MCF 10A (cell line): ENCODE results near the gene CLCN4. TPM values are rescaled to one million over a fixed set of nuclear protein-coding genes. Genes with fewer than 3 reads are reported as not detected.

ENCODE experiments used
- BruUV-seq: library from RNA; stranded (reverse); fragments of 400-500 nt; replicated peaks from 2 replicates; lab custom pipeline; 2021; lab: Mats Ljungman, UMichigan
- CTCF ChIA-PET: fragments of 300-600 bp; sonication (Branson Sonifier 250); formaldehyde crosslinking; extraction: SDS; loops from one replicate; lab custom pipeline; 2021; ENCODE audit warnings: antibody characterized with exemption, inconsistent platforms; lab: Yijun Ruan, JAX
- POLR2A ChIA-PET: fragments of 300-600, 350-650 bp; sonication (Branson Sonifier 250); formaldehyde crosslinking; extraction: SDS; loops from one replicate; lab custom pipeline; 2020; ENCODE audit warnings: antibody characterized with exemption, inconsistent platforms; lab: Yijun Ruan, JAX
- DNase-seq: peaks from one replicate; pipeline ENCODE4 v3.0.0-alpha.2; 2018; ENCODE audit not compliant: unreplicated experiment
- H3K27ac Mint-ChIP-seq: one replicate; pipeline ENCODE4 v1.8.0; 2022; ENCODE audit warnings: mild to moderate bottlenecking, low read depth, mixed read lengths; ENCODE audit not compliant: unreplicated experiment
- H3K27me3 Mint-ChIP-seq: one replicate; pipeline ENCODE4 v1.8.0; 2022; ENCODE audit warnings: mixed read lengths; ENCODE audit not compliant: insufficient read depth, unreplicated experiment
- H3K36me3 Mint-ChIP-seq: one replicate; pipeline ENCODE4 v1.8.0; 2022; ENCODE audit warnings: mild to moderate bottlenecking, moderate library complexity, mixed read lengths; ENCODE audit not compliant: insufficient read depth, unreplicated experiment
- H3K4me1 Mint-ChIP-seq: one replicate; pipeline ENCODE4 v1.8.0; 2022; ENCODE audit warnings: mixed read lengths; ENCODE audit not compliant: insufficient read depth, unreplicated experiment
- H3K4me3 Mint-ChIP-seq: one replicate; pipeline ENCODE4 v1.8.0; 2022; ENCODE audit warnings: mild to moderate bottlenecking, moderate library complexity, mixed read lengths; ENCODE audit not compliant: unreplicated experiment
- H3K9me3 Mint-ChIP-seq: one replicate; pipeline ENCODE4 v1.8.0; 2022; ENCODE audit warnings: mixed read lengths; ENCODE audit not compliant: unreplicated experiment
- intact Hi-C: fragments of 100-400 bp; cut with micrococcal nuclease; formaldehyde crosslinking; loops from 2 replicates; pipeline ENCODE4 v1.14.1; 2022
- total RNA-seq: library from RNA; stranded (reverse); gene quantifications from 2 replicates; pipeline ENCODE4 v1.2.3, GENCODE V29; 2022
- TF ChIP-seq, protein P1 (sequence below): fragments of 200-600 bp; IDR thresholded peaks from one replicate; pipeline ENCODE4 v1.8.0; 2022; ENCODE audit warnings: antibody characterized with exemption, mild to moderate bottlenecking; ENCODE audit not compliant: unreplicated experiment

The CLCN4 gene
- total RNA-seq, 1 experiment from 2014 or later, result 7.3 TPM

DNA sequence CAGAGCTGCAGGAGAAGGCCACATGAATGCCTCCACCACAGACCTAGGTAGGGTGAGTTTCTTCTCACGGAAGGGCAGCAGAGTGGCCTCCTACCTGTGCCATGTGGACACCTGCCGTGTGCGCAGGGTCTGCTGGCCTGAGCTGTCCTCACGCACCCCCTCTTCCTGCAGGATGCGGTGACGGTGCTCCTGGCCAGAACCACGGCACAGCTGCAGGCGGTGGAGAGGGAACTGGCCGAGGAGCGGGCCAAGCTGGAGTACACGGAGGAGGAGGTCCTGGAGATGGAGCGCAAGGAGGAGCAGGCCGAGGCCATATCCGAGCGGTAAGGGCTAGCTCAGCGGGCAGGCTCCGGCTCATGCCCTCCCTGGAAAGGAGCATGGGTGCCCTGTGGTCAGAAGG, 28.4 kb upstream of the CLCN4 start:
- Mint-ChIP-seq H3K4me3 (no peak overlapping the region), H3K9me3 (peaks cover 8% of the 10 kb centered on the region), H3K4me1 (no peaks in the 10 kb centered on the region), H3K27ac (no peak overlapping the region), H3K27me3 (no peaks in the 10 kb centered on the region), H3K36me3 (peaks cover 18% of the 10 kb centered on the region)
- CTCF ChIA-PET, result interaction anchor here (0.9 to 1.5 kb wide), 4 partner anchors 9 to 133 kb away, joined by 3 to 7 read pairs (median 3); no protein-coding TSS in a partner anchor
- no TSS peak for BruUV-seq
- DNase-seq, result no peak
- intact Hi-C loops, result no loop called here
- POLR2A ChIA-PET, result no interaction called here
- TF ChIP-seq, protein P1, sequence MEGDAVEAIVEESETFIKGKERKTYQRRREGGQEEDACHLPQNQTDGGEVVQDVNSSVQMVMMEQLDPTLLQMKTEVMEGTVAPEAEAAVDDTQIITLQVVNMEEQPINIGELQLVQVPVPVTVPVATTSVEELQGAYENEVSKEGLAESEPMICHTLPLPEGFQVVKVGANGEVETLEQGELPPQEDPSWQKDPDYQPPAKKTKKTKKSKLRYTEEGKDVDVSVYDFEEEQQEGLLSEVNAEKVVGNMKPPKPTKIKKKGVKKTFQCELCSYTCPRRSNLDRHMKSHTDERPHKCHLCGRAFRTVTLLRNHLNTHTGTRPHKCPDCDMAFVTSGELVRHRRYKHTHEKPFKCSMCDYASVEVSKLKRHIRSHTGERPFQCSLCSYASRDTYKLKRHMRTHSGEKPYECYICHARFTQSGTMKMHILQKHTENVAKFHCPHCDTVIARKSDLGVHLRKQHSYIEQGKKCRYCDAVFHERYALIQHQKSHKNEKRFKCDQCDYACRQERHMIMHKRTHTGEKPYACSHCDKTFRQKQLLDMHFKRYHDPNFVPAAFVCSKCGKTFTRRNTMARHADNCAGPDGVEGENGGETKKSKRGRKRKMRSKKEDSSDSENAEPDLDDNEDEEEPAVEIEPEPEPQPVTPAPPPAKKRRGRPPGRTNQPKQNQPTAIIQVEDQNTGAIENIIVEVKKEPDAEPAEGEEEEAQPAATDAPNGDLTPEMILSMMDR, result no peak

DNA sequence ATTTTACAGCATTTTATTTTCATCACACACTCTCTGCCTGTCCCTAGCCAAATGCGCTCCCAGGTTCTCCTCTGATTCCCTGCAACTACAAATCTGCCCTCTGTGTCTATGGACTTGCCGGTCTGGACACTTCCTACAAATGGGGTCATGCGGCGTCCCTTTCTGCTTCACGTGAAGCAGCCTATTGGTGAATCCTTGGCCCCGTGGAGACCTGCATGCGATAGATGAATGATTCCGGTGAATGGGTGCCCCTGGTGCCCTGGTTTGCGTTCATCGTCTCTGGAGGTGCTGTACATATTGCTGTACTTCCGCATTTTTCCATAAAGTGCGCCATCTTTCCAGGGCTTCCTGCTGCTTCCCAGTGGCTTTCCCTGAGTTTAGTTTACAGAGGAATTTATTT, 27.5 kb upstream of the CLCN4 start:
- intact Hi-C loops, result no loop called here
- ChIA-PET CTCF (no interaction called here), POLR2A (no interaction called here)
- no peak overlapping the region for H3K4me3 Mint-ChIP-seq
- TF ChIP-seq, protein P1, result no peak
- DNase-seq, result no peak
- peaks cover 12% of the 10 kb centered on the region for H3K9me3 Mint-ChIP-seq
- no peaks in the 10 kb centered on the region for H3K27me3 Mint-ChIP-seq
- H3K4me1 Mint-ChIP-seq, result no peaks in the 10 kb centered on the region
- peaks cover 22% of the 10 kb centered on the region for H3K36me3 Mint-ChIP-seq
- no peak overlapping the region for H3K27ac Mint-ChIP-seq
- BruUV-seq, result no TSS peak

DNA sequence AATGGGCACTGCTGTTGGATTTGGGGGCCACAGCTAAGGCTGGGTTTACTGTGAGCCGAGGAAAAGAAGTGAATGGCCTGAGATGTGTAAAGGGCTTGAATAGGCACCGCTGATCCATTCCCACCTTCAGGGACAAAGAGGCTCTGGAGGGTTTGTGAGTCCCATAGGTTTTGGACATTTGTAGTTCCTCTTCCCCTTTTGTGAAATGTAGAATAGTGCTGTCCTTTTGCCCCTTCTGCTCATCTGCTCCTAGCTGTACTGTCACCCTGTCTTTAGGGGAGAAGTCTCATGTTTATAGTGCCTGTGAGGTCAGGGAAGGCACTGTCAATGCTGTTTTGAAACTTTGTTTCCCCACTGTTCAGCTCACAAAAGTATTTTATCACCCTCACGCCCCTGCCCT, 26.4 kb upstream of the CLCN4 start:
- H3K9me3 Mint-ChIP-seq, result peaks cover 12% of the 10 kb centered on the region

DNA sequence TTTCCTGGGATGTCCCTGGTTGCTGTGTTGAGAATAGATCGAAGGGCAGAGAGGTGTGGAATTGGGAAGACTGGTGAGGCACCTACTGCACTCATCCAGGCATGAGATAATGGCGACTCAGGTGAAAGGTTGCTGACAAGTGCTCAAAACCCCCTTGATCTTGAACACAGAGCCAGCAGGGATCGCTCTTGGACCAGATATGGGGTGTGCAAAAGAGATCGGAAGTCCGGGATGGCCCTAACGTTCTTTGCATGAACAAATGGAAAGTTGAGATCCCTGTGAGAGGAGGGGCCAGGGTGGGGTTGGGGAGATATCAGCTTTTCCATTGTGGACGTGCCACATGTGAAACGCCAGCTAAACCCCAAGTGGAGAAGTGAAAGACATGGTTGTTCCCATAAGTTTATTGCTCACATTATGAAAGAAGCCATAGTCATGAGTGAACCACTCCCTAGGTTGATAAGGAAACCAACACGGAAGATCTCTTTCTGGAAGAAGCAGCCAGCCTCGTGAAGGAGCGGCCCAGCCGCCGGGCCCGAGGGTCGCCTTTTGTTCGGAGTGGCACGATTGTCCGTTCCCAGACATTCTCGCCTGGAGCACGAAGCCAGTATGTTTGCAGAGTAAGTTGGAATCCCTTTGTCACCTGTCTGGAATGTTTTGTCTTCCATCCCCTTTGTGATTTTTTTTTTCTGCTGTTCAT, 22.6 kb upstream of the CLCN4 start:
- CTCF ChIA-PET, result interaction anchor here (1.1 to 3.3 kb wide), 2 partner anchors 14 to 163 kb away, joined by 4 to 18 read pairs; no protein-coding TSS in a partner anchor
- H3K4me3 Mint-ChIP-seq, result no peak overlapping the region
- H3K27me3 Mint-ChIP-seq, result no peaks in the 10 kb centered on the region
- no TSS peak for BruUV-seq
- POLR2A ChIA-PET, result no interaction called here
- no peaks in the 10 kb centered on the region for H3K4me1 Mint-ChIP-seq
- peaks cover 18% of the 10 kb centered on the region for H3K36me3 Mint-ChIP-seq
- H3K9me3 Mint-ChIP-seq, result peaks cover 4% of the 10 kb centered on the region
- intact Hi-C loops, result no loop called here
- no peak for DNase-seq
- H3K27ac Mint-ChIP-seq, result no peak overlapping the region
- TF ChIP-seq, protein P1, result no peak

More for the DNA sequence above, 26.4 kb upstream of the CLCN4 start:
- ChIA-PET CTCF (interaction anchor here (0.6 kb wide), 1 partner anchor 176 kb away, joined by 3 read pairs; no protein-coding TSS in a partner anchor), POLR2A (no interaction called here)
- DNase-seq, result no peak
- peaks cover 22% of the 10 kb centered on the region for H3K36me3 Mint-ChIP-seq
- intact Hi-C loops, result no loop called here
- no peaks in the 10 kb centered on the region for H3K27me3 Mint-ChIP-seq
- H3K4me3 Mint-ChIP-seq, result no peak overlapping the region
- BruUV-seq, result no TSS peak
- no peaks in the 10 kb centered on the region for H3K4me1 Mint-ChIP-seq
- no peak overlapping the region for H3K27ac Mint-ChIP-seq
- TF ChIP-seq, protein P1, result no peak
